Stimulated activated CD8-positive, alpha-beta memory T cell treated with anti-CD3 and anti-CD28 coated beads, Interleukin-4, amount 100 ng/mL, for 4 hours (primary cell): ENCODE results near the gene POFUT1.

ENCODE experiments used
- DNase-seq, 2 donors: peaks; one replicate each; pipeline ENCODE4 v3.0.0-alpha.2; 2020; ENCODE audit warnings: low read depth in 2 of 2, low spot score in 1 of 2

The POFUT1 gene

GRCh38 chr20:32205843-32206759 lies 1.6 kb upstream of the POFUT1 start:
- DNase-seq: no peak

DNA sequence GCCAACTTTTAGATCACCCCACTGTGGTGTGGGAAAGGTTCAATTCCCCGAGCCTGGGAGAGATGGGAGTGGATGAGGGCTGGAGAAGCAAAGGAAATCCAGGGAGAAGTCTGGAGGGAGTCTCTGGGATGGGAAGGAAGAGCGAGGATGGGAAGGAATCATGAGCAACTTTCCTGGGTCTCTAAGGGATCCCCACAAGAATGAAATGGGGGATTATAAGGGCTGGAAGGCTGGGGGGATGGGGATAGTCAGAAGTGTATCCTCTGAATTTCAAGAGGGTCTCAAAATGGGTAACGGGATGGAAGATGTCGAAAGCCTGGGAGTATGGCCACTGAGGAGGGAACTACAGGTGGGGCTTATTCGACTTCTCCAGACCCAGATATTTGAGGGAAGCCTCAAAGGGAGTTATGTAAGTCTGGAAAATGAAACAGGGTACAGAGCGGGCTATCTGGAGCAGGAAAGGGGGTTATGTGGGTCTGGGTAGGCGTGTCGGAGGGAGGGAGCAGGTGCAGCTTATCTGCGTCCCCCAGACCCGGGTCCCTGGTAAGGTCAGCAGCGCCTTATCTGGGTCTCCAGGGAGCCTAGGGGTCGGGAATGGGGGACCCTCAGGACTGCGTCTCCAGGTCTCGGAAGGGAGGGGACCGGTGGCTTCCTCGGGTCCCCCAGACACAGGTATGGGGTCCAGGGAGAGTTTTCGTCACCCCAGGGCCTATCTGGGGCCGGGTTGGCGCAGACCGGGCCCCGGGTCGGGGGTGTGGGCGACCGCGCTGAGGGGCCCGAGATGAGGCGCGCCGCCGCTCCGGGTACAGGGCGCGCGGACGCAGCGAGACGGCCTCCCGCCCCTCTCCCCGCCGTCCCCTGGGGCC lies 687 bp upstream of the POFUT1 start:
- no peak for DNase-seq

DNA sequence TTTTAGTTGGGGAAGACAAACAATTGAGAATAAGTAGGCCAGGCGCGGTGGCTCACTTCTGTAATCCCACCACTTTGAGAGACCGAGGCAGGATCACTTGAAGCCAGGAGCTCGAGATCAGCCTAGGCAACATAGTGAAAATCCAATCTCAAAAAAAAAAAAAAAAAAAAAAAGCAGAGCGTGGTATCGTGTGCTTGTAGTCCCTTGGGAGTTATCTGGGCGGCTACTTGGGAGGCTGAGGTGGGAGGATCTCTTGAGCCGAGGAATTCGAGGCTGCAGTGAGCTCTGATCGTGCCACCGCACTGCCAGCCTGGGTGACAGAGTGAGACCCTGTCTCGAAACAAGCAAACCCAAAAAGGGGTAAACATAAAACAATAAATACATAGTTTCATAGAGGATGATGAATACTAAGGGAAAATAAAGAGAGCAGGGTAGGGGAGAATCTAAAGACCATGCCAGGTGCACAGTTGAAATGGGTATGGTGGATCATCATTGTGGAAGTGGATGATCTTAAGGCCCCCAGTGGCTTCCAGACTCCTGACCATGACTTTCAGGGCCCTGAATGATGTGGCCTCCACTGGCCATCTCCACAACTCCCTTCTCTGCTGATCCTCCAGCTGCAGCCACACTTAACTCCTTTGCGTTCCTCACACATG lies 947 bp downstream of the POFUT1 start:
- DNase-seq: no peak

DNA sequence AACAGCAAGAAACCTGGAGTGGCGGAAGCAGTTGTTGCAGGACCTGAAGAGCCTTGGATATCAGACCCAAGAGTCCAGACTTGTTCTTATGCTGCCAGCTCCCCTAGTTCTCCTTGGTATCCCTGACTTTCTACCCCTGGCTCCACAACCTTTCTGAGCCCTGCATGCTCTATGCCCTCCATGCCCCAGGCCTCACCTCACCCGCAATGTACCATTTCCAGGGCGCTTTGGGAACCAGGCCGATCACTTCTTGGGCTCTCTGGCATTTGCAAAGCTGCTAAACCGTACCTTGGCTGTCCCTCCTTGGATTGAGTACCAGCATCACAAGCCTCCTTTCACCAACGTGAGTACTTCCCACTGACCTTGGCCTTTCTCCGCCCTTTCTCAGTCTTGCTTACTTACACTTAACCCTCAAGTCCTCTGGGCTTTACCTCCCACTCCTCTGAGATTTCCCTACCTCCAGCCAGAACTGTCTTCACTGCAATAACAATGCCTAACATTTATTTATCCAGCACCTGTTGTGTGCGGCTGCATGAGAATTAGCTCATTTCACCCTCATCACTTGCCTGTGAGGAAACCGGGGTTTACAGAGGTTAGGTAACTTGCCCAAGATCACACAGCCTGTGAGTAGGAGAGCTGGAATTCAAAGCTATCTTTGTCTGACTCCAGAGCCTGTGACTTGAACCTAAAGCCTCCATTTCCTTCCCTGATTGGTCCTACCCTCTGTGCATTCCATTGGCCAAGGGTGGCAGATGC lies 2.3 kb downstream of the POFUT1 start:
- DNase-seq: no peak

DNA sequence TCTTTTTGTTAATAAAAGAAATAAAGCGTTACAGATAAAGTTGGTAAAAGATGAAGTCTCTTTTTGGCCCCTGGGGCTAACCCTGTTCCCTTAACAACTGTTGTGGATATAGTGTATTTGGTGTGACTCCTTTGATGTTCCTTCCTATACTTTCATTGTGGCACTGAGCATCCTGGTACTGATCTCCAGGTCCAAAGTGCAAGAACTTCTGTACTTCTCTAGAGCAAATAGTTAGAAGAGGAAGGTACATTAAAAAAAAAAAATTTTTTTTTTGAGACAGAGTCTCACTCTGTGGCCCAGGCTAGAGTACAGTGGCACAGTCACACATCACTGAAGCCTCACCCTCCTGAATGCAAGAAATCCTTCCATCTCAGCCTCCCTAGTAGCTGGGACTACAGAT lies 6.2 kb downstream of the POFUT1 start:
- no peak for DNase-seq

DNA sequence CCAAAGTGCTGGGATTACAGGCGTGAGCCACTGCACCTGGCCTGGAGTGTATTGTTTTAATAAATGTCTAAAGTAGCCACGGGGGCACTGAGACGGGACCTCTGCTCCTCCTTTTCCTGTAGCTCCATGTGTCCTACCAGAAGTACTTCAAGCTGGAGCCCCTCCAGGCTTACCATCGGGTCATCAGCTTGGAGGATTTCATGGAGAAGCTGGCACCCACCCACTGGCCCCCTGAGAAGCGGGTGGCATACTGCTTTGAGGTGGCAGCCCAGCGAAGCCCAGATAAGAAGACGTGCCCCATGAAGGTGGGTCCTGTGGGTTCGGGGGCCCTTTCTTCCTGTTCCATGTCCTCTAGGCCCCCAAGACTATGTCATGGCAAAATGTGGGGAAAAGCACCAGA lies 7.5 kb downstream of the POFUT1 start:
- DNase-seq: no peak

DNA sequence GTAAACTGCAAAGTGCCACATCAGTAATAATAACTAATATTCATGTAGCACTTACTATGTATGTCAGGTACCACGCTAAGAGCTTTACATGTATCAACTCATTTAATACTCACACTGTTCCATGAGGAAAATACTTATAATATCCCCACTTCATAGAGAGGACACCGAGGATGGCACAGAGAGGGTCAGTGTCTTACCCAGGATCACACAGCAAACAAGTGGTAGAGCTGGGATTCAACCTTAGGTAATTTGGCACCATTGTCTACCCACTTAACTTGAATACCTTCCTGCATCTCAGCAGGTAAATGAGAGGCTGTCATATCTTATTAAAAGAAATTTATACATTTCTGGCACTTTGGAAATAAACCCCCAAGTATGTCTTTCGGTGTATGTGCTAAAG lies 8.0 kb downstream of the POFUT1 start:
- no peak for DNase-seq

DNA sequence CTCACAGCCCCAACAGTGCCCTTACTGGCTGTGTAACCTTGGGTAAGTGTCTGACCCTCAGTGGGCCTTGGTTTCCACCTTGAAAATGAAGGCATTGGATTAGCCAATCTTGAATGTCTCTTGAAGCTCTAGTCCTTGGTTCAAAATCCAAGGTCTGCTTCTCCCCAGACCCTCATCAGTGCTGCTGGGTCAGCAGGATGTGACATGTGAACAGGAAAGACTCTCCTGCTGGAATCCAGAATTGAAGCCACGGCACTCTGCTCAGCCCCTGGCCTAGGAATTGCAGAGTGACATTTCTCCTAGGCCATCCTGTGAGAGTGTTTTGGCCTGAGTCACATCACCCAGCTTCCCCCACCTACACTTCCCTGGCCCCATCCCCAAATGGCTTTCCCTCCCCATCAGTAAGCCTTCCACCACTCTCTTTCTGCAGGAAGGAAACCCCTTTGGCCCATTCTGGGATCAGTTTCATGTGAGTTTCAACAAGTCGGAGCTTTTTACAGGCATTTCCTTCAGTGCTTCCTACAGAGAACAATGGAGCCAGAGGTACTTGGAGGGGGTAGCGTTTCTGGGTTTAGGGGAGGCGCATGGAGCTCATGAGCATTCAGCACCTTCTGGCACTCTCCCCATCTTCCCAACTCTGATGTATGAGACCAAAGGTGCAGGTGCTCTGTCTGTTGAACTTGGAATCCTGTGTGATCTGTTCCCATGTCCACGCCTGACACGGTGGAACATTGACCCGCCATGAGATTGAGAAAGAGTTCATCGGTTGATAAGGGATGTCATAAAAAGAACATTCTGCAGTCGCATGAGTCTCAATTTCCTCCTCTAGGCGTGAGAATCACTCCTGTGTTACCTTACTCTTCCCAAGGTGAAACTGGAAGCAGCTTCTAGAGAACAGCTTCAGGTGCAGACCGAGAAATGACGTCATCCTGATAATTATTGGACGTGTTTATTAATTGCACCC lies 8.8 kb downstream of the POFUT1 start:
- no peak for DNase-seq

- DNase-seq: no peak
Measured at GRCh38 chr20:32218156-32218900, 10.6 kb downstream of the POFUT1 start.

- no peak for DNase-seq
Measured at GRCh38 chr20:32224463-32224862, 16.8 kb downstream of the POFUT1 start.

DNA sequence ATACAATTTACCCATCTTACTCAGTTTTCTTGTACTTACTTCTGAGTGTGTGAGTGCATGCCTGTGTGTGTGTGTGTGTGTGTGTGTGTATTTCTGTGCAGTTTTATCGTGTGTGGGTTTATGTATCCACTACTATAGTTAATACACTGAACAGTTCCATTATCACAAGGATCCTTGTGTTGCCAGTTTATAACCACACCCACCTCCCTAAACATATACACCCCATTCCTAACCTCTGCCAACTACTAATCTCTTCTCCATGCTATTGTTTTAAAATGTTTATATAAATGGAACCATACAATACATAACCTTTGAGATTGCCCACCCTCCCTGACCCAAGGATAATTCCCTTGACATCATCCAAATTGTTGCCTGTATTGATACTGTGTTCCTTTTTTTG lies 18.7 kb downstream of the POFUT1 start:
- DNase-seq: no peak

GRCh38 chr20:32227306-32227705 lies 19.6 kb downstream of the POFUT1 start:
- DNase-seq: no peak

- no peak for DNase-seq
Measured at GRCh38 chr20:32227744-32228688, 20.3 kb downstream of the POFUT1 start.

GRCh38 chr20:32229251-32229747 lies 21.6 kb downstream of the POFUT1 start:
- DNase-seq: no peak

DNA sequence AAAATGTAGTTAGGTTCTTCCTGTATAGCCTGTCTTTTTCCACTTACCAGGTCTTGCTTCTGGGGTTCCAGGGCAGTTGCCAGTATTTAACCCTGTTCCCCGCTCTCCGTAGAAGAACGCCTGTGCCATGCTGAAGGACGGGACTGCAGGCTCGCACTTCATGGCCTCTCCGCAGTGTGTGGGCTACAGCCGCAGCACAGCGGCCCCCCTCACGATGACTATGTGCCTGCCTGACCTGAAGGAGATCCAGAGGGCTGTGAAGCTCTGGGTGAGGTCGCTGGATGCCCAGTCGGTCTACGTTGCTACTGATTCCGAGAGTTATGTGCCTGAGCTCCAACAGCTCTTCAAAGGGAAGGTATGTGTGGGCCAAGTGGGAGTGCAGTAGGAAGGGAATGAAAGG lies 23.0 kb downstream of the POFUT1 start:
- DNase-seq: no peak

DNA sequence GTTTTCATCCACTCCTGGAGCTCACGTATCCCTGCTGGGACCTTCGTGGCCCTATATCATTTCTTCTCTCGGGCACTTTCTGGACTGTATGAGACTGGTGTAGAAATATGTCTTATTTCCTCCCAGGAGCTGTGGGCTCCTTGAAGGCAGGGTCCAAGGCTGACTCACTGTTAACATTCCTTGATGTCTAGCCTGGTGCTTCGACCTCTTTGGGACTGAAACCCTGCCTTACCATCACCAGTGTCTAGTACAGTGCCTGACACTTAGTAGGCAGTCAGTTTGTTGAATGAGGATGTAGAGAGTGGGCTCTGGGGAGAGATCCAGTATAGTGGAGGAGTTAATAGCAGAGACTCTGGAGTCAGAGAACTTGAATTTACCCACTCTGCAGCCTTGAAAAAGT lies 23.6 kb downstream of the POFUT1 start:
- no peak for DNase-seq

GRCh38 chr20:32231847-32232246 lies 24.2 kb downstream of the POFUT1 start:
- DNase-seq: no peak
